Measurements from ENCODE around the gene NFASC.
A peak's percentile ranks its signal among the peaks of the same experiment; 100 is the strongest.

NFASC gene

DNA sequence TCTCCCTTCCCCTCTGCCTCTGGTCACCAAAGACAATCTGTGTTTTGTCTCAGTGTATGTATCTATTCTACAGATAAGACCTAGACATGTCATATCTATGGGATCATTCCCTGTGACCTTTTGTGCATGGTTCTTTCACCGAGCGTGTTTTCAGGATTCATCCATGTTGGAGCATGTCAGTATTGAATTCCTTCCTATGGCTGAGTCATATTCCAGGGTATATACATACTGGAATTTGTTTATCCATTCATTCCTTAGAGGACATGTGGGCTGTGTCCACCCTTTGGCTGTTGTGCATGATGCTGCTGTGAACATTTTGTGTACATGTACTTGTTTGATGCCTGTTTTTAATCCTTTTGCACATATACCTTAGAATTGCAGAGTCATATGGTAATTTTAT is 69.9 kb downstream of the NFASC start:
- intact Hi-C loops (cut with DNase I) = loop anchor here (5.0 to 10.0 kb wide), 3 partner anchors 66 to 133 kb away; partner anchors contain the start of gene NFASC
- DNase-seq = no peak

DNA sequence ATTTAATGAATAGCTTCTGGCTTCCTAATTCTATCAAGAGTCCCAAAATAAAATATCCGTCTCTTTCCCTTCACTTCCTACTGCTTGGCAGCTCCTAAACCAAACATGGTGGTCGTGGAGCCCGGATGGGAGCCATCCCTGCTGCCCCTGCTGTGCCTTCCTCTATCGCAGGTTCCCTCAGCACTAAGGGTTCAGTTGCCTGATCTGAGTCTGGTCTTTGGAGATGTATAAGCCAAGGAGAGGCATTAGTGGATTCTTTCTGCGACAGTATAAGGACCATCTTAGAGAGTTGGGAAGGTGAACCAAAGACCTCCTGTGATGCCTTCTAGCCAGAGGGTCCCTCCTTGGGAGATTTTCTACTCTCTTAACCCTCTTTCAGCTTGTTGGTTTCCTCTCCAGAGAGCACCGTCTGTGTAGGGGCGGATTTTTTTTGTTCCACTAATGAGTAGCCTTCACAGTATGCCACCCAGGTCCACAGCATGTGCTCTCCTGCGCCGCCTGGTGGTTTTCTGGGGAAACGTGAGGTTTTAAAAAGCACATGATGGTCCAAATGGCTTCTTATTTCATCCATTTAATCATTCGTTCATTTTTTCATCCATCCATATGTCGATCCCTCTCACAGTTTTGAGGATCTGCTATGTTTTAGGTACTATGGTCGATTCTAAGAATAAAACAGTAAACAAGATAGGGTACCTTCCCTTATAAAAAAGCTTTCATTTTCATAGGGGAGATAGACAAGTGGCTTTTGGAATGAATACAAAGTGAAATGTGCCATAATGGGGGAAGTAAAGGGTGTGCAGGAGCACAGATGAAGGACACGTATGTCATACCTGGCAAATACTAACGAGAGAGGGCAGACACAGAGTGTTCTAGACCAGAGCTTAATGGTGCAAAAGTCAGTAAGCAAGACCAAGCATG is 71.0 kb downstream of the NFASC start:
- DNase-seq = peak; percentile 43 to 93 (median 78)
- intact Hi-C loops (cut with DNase I) = loop anchor here (5.0 to 10.0 kb wide), 3 partner anchors 67 to 134 kb away; partner anchors contain the start of gene NFASC

DNA sequence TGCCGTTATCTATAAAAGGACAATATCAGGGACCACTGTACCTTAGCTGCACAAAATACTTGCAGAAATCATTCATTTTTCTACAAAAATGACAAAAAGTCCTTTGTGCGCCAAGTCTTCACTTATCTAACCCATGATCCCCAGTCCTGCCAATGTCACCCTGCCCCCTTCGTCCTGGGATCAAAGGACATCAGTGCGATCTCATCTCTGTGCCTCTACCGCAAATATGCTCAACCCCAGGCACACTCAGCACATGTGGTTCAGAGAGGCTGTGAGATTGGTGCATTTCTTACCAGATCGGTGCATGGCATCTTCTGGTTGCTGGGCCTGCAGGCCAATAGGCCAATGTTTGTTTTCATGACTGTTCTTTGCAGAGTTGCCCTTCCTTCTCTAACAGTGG is 72.8 kb downstream of the NFASC start:
- intact Hi-C loops (cut with DNase I) = loop anchor here (5.0 to 10.0 kb wide), 3 partner anchors 69 to 136 kb away; partner anchors contain the start of gene NFASC
- no peak for DNase-seq

DNA sequence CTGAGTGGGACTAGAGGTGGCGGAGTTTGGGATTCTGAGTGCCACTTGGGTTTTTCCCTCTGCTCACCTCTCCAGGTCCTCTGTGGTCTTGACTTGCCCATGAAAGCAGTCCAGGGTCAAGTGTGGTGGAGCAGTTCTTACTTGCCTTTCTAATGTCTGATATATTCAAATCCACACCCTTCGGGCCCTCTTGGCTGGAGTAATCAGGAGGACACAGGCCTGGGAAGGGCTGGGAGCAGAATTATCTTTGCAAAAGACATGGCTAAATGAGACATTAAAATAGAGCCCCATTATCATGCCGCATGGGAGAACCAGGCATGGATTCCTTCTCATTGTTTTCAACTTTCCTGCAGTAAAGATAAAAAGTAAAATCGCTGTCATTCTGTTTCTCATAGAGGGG is 74.0 kb downstream of the NFASC start:
- DNase-seq = no peak
- intact Hi-C loops (cut with DNase I) = loop anchor here (5.0 to 10.0 kb wide), 3 partner anchors 70 to 137 kb away; partner anchors contain the start of gene NFASC

DNA sequence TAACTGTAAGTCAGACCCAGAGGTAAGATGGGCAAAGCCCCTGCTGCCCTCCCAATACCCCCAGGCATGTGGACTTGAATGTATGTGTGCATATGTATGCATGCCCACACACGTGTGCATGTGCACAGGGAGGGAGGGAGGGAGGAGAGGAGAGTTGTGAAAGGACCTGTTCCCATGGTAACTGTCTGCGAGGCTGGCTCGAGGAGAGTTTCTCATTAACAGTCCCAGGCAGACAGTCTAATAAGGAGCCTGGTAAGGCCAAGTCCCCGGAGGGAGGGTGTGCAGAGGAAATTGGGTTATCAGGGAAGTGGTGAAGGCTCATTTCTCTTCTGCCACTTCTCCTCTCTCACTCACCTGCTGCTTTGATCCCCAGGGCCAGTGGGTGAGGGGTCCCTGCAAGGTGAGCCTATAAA is 74.9 kb downstream of the NFASC start:
- intact Hi-C loops (cut with DNase I) = loop anchor here (10.0 kb wide), 1 partner anchor 71 kb away; the partner anchor contains the start of gene NFASC
- peak in 35 of 42 donors; percentile 25 to 83 (median 56) for DNase-seq

DNA sequence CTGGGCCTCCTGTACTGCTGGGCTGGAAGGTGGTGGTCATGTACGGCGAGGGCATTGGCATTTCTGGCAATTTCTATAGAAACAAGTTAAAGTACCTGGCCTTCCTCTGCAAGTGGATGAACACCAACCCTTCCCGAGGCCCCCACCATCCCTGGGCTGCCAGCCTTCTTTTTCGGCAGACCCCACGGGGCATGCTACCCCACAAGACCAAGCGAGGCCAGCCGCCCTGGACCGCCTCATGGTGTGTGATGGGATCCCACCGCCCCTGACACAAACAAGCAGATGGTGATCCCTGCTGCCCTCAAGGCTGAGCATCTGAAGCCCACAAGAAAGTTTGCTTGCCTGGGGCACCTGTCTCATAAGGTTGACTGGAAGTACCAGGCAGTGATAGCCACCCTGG is 76.0 kb downstream of the NFASC start:
- intact Hi-C loops (cut with DNase I) = loop anchor here (10.0 kb wide), 1 partner anchor 72 kb away; the partner anchor contains the start of gene NFASC
- DNase-seq = no peak

DNA sequence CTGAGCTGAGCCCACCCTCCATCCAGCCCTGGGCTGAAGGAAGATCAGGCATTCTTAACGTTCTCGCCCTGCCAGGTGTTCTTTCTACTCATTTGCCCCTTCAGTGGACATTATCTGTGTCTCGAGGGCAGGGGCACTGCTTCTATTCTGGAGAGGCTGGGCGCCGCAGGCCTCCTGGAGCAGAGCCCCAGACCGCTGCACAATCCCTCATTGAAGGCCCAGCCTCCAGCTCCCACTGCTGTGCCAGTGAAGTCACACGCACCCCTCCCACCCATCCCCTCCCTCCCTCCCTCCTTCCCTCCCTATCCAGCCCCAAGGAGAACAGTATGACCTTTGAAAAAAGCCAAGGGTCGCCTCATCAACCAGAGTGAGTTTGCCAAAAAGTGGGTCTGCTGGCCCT is 76.7 kb downstream of the NFASC start:
- DNase-seq = peak in 40 of 42 donors; percentile 36 to 86 (median 56)
- intact Hi-C loops (cut with DNase I) = loop anchor here (10.0 kb wide), 1 partner anchor 73 kb away; the partner anchor contains the start of gene NFASC

DNA sequence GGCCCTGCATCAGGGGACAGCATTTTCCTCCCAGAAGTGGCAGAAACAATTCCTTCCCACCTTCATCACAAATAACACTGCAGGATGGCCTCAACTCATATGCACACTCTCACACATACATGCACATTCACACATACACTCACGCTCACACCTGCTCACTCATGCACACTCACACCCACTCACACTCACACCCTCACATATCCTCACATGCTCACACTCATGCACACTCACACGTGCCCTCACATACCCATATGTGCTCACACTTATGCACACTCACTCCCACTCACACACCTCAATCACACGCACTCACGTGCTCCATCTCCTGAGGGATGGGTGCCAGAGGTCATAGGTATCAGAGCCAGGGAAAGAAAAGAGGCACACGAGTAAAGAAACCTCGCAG is 77.1 kb downstream of the NFASC start:
- intact Hi-C loops (cut with DNase I) = loop anchor here (10.0 kb wide), 1 partner anchor 73 kb away; the partner anchor contains the start of gene NFASC
- no peak for DNase-seq

DNA sequence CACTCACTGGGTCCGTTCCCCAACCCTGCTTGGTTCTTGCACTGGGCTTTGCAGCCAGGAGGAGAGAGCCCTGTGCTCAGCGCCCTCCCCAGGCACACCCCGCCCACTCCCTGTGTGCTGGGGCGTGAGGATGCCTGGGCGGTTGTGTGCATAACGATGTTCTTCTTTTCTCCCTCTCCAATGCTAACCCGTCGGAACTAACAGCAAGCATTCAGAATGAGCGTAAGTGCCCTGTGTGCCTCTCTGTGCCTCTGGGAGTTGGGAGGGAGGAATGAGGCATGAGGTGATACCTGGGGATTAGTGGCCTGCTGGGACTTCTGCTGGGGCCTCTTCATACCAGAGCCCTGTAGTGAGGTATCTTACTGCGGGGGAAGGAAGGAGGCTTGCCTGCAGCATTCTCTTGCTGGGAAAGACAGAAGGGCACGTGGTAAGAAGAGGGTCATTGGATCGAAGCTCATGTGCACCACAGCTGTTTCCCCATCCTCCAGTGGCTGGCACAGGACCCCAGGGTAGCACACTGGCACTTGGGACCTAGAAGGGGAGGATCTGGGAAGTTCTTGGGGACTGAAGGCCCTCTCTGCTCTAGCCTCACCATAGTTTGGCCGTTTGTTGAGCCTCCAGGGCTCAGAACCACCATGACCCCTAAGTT is 79.8 kb downstream of the NFASC start:
- intact Hi-C loops (cut with DNase I) = no loop called here

DNA sequence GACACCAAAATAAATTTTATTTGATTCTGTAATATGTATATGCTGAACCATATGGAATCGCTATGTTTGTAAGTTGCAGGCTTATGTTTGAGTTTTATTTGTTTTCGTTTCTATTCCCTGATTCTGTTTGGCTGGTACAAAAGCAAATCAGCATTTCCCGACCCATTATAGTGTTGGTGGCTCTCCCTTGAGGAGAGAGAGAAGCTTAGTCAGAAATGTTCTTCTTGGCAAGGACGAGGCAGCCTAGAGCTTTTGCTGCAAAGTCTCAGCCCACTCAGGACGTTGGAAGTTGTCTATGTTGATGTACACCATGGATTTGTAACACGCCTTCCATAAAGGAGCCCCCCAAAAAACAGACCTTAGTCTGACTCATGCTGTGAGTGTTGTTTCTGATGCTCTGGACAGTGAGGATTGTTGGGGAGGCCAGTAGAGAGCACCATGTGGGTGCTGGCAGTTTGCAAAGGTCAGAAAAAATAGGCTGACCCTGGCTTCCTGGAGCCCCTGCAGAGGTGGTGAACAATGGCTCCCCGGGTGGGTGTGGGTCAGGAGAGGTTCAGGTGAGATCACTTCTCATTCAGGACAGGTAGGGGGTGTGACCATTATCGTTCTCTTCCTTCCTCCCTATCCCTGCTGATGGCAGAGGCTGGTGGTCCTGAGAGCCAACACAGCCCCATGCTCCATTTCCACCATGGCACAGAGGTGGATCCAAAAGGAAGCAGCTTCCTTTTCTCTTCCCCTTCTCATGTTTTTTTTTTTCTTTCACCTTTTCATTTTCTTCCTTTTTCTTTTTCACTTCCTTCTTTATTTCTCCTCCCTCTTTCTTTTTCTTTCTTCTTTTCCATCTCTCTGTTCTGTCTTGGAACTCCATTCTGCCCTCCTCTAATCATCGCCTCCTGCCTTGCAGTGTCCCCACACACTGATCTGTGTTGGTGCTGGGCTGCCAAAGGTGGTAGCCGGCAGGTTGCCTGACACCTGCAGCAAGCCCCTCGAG is 88.0 kb downstream of the NFASC start:
- intact Hi-C loops (cut with DNase I) = no loop called here

More for the DNA sequence above, 79.8 kb downstream of the NFASC start:
- DNase-seq = peak in 32 of 42 donors; percentile 19 to 79 (median 48)

DNA sequence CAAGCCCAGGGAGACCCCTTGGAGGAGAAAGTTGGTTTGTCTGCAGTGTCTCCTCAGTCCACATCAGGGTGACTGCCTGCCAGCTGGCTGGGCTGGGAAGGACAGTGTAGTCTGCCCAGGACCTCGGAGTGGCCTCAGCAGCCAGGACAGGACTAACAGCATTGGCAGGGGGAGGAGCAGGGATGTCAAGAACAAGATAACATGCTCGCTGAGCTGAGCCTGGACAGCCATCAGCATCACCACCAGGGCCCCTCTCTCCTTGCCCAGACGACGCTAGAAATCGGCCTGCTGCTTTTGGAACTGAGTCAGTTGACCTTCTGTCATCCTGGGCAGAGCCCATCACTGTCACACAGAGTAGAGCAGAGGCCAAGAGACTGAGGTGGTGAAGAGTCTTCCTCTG is 88.7 kb downstream of the NFASC start:
- intact Hi-C loops (cut with DNase I) = no loop called here
- DNase-seq = peak in 7 of 42 donors; percentile 28 to 71 (median 50)

More for the DNA sequence above, 88.0 kb downstream of the NFASC start:
- peak in 1 of 42 donors; percentile 55 for DNase-seq

DNA sequence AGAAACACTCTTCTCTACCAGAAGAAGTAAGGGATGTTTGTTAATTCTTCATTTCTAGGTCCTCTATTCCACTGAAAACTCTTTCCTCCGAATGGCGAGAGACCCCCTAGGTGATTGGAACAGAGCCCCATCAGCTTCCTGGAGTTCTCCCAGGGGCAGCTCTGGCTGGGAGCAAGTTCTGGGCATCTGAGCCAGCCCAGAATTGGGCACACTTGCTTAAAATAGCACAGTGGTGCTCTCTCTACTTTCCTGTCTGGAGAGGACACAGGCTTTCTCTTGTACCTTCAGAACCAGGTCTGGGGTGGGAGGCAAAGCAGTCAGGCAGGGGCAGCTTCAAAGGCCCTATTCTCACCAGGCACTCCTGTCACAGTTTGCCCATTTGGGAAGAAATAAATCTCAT is 89.2 kb downstream of the NFASC start:
- DNase-seq = no peak

DNA sequence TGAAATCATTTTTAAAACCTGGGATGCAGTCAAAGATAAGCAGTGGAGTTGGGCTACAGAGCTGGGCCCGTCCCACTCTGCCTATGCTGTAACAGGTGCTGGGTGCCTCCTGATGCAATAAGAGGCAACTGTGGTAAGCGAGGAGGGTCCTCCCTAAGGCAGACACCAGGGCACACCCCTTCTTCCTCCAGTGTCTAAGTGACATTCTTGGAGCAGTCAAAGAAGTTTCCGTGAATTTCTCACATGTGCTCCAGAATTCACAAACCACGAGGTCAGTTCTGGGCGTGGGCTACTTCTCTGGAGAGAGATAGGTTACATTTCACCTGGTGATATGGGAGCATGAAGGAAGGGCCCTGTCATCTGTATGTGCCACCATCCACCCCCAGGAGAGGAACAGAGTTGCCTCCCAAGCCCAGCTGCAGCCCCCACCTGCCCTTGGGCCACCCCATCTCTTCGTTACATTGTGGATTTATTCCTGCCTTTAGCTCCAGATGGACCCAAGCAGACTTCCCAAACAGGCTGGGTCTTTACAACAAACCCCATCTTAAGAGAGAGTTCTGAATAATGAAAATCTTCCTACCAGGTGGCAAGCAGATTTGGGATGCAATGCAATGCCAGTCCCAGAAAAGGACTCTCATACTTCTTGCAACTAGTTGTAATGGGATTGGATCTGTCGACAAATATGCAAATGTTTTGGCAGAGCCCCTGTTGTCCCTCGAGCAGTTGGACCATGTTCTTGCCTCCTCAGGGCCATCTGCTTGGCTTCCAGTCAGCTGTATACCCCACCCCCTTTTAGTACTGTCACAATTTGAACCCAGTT is 89.9 kb downstream of the NFASC start:
- DNase-seq = no peak
- intact Hi-C loops (cut with DNase I) = no loop called here

More for the DNA sequence above, 89.2 kb downstream of the NFASC start:
- intact Hi-C loops (cut with DNase I) = no loop called here

DNA sequence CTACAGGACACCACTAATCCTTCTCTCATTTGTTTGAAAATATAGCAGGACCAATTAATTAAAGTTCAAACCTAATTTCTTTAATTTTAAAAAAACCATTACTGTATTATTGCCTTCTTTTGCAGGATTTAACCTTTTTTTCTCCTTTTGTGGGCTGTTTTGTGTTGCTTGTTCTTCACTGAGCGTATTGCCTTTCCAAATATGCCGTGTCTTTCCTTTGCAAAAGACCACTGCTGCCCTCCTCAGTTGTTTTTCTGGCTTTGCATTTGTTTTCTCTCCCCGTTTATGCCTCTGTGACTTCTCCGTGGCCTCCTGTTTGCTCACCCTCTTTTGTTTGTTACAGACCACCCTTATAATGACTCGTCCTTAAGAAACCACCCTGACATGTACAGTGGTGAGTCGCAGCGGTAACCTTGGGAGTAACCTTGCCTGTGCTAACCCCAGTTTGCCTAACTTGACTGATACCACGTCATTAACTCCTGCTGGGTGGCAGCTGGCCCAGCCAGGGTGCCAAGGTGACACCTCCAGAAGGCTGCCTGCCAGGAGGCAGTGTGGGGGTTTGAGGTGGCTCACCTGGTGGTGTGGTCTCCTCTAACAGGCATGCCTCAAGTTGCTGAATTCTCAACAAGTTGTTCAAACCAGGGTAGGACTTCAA is 91.2 kb downstream of the NFASC start:
- no peak for DNase-seq
- intact Hi-C loops (cut with DNase I) = no loop called here

DNA sequence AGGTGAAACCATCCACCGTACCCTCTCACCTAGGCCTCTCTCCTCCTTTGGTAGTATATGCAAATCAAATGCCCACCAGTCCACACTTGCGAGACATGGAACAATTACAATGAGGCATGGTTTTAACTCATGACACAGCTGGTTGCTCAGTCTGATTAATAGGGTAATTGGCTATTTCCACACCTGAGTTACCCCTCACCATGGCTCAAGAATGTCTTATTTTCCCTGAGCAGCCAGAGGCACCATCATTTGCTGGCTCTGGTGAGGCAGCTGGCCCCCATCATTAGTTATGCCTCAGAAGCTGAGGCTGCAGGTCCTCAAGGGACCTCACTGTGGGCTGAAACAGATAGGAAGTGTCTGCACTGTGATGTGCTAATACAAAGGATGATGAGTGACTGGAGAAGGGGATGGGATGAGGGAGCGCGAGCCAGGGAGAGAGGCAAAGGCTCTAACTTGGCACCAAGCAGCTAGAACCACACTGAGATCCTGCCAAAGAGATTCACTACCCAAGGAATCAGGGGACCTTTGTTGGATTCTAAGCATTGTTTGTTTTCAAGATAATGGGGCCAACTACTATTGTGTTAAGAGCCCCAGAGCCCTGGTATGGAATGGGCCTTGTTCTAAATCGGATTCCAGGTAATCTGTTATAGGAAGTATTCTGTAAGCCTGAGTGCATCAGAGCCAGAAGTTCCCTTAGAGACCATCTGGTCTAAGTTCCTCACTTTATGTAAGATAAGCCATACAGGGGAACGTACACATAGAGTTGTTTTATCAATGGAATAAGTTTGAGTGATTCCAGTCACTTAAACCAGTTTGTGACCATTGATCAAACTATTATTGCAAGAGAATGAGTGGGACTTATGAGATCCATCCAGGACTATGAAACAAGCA is 92.3 kb downstream of the NFASC start:
- no peak for DNase-seq
- intact Hi-C loops (cut with DNase I) = no loop called here

DNA sequence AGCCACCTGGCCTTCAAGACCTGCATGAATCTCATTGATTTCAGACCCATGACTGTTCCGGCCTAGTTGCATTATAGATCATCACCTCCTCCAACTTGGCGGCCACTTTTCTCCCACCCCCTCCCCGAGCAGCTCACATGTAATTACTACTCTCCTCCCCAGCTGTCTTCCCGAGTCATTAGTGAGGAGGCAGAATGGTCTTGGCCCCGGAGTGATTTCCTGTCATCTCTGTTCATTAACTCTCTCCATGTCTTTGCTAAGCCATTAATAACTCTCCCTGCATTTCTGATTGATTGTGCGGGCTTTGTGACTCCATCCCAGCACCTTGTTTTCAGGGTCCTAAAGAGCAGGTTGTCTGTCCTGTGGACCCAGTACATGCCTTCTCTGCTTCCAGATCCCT is 96.8 kb downstream of the NFASC start:
- DNase-seq = no peak
- intact Hi-C loops (cut with DNase I) = no loop called here

Data from head of caudate nucleus (tissue), 42 donors.